ENCODE measurements around the gene SKI. TPM values are rescaled to one million over a fixed set of nuclear protein-coding genes. Genes with fewer than 3 reads are reported as not detected.

Gene SKI
- polyA plus RNA-seq, 1 donor = 48.5 TPM

DNA sequence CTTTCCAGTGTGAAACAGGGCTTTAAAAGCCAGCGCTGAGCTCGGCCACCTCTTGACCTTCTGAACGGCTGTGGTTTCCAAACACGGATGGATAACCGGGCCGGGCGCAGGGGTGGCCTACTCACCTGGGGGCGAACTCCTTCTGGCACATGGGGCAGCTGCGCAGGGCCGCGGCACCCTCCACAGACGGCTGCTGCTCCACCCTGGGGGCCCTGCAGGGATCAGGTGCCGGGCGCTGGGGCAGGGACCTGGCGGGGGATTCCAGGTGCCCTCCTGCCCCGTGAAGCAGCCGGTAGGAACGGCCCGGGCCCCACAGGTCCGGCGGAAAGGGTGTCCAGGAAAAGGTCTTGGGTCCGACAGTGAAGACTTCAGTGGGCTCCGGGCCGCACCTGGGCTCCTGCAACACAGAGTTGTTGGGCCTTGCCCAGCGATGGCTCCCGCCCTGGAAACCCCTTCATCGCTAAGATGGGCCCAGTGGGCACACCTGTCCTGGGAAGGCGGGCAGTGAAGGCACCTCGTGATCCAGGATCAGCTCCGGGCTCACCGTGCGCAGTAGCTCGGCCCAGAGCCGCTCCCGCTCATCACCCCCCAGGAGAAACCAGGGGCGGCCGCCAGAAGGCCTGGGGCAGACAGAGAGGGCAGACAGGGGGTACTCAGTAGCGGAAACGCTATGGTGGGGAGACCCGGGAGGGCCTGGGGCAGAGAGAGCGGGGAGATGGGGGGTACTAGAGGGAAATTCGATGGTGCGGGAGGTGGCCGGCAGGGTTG is 34.4 kb upstream of the SKI start:
- no peak for DNase-seq

DNA sequence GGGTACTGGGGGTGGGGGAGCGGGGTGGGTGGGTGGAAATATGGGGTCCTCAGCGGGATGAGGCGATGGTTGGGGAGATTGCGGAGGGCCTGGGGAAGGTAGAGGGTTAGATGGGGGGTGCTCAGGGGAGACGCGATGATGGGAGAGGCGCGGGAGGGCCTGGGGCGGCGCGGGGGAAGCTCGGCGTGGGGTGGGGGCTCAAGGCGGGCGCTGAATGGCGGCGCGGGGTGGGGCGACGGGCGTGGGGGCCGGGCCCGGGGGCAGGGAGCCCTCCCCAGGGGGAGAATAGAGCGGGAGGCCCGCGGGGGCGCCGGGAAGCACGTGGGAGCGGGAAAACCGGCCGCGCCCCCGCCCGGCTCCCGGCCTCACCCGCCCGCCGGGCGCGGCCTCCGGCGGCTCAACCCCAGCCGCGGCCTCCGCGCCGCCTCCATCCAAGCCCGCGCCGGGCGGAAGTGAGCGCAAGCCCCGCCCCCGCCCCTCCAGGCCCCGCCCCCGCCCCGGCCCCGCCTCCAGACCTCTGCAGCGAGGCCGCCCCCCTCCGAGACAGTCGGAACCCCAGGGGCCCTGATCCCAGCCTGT is 33.7 kb upstream of the SKI start, which contains the start of gene FAAP20:
Gene FAAP20, minus strand, starts transcription at position 454 of the 579 bp plus-strand sequence. Its CDS starts 23 bp downstream, at position 431.
- no peak for DNase-seq

- peak; percentile 79 for DNase-seq
Observed at GRCh38 chr1:2194898-2195673, 33.0 kb upstream of the SKI start.

- no peak for DNase-seq
Observed at GRCh38 chr1:2195785-2196184, 32.3 kb upstream of the SKI start.

- DNase-seq = no peak
Observed at GRCh38 chr1:2196901-2197638, 31.0 kb upstream of the SKI start.

GRCh38 chr1:2197707-2198165 is 30.4 kb upstream of the SKI start:
- no peak for DNase-seq

DNA sequence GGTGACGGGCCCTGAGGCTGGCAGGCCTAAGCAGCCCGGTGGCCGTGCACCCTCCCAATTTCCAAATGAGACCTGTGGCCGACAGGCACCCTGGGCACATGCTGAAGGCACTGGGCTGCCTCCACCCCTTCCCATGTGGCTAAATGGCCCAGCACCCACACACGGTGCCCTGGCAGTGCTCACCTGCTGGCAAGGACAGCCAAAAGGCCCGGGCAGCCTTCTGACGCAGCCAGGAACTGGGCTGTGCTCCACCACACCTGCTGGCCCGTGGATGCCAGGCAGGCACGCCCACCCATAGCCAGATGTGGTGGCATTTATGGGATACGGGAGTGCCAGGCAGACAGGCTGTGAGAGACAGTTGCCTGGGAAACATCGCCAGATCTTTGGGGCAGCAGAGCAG is 29.5 kb upstream of the SKI start:
- DNase-seq = no peak

DNA sequence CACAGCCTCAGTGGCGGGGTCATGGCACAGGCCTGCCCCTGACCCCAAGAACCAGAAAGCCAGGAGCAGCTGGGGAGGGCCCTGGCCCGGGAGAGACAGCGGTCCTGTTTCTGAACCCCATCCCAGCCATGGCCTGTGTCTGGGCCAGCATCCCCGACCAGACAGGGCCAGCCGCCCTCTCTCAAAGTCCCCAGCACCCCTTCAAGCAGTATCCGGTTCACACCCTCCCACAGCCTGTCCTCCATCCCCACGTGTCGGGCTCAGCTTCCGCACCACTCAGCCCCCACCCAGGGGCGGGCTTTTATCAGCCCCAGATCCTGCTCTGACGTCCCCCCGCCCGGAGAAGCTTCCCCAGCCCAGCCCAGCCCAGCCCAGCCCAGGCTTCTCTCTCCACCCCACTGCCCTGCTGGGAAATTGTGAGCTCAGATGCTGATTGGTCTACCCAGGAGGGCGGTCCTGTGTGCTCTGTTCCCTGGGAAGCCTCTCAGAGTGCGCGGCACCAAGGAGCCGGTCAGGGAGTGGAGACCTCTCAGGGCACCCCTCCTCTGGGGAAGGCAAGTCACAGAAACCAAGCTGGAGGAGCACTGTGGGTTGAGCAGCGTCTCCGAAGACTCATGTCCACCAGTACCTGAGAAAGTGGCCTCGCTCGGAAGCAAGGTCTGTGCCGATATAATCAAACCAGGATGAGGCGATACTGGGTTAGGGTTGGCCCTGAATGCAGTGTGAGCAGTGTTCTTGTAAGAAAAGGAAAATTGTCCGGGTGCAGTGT is 28.9 kb upstream of the SKI start:
- peak; percentile 84 for DNase-seq

DNA sequence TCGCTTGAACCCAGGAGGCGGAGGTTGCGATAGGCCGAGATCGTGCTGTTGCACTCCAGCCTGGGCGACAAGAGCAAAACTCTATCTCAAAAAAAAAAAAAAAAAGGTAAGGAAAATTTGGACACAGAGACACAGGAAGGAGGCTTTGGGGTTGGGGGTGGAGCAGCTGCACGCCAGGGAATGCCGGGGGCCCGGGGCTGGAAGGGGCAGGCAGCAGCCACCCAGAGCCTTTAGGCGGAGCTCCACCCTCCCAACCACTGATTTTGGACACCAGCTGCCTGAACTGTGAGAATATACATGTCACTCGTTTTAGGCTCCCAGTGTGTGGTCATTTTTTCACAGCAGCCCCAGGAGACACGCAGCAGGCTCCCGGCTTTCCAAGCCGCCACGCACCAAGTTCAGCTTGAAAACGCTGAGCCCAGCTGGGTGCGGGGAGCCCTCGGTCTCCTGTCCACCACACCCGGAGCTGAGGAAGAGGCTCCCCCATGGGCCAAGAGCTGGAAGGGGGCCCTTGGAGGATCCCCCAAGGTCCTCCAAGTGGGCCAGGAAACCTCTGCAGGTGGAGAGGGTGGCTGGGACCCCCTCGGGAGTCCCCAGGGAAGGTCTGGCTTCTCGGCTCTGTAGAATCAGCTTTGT is 27.7 kb upstream of the SKI start:
- no peak for DNase-seq

DNA sequence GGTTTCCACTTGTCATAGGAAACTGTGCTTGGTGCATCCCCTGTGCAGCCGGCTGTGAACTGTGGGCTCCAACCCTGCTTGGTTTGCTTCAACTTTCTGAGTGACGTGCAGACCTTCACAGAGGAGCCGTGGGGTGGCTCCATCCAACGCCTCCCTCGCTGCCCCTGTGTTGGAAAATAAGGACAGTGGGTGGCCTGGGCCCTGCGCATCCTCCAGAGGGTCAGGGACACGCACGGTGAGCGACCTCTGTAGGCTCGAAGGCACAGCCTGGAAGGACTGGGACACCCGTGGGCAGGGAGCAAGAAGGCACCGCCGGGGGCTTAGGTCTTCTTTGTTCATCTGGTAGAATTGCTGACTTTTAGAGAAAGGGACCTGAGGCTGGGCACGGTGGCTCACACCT is 27.1 kb upstream of the SKI start:
- no peak for DNase-seq

- no peak for DNase-seq
Observed at GRCh38 chr1:2202008-2202575, 26.0 kb upstream of the SKI start.

DNA sequence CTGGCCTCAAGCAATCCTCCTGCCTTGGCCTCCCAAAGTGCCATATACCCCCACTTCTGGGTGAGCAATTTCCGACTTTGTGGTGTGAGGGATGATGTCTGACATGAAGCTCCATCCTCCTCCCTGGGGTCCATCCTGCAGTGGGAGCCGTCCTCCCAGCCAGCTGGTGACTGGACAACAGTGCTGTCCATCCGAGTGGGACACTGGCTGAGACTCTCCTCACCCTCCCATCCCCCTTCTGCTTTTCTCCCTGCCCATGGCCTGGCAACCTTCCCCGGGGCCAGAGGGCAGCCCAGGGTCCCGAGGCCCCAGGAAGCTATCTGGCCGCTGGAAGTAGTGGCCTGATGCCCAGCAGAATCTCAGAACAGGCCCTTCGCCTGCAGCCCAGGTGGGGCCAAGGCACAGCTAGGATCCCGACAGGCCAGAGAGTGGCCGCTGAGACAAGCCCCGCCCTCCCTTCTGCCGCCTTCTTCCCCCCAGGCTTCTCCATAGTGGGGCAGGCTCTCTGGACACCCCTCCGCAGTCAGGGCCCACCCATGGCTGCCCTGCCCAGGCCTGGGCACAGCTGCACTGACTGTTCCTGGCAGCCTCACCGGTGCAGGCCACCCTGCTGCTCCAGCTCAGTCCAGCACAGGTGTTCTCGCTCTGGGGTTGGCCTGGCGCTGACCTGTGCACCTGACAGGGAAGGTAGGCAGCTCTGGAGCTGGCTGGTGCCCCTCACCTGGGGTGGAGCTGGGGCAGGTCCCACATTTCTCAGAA is 25.1 kb upstream of the SKI start:
- no peak for DNase-seq

GRCh38 chr1:2203671-2204414 is 24.3 kb upstream of the SKI start:
- no peak for DNase-seq

DNA sequence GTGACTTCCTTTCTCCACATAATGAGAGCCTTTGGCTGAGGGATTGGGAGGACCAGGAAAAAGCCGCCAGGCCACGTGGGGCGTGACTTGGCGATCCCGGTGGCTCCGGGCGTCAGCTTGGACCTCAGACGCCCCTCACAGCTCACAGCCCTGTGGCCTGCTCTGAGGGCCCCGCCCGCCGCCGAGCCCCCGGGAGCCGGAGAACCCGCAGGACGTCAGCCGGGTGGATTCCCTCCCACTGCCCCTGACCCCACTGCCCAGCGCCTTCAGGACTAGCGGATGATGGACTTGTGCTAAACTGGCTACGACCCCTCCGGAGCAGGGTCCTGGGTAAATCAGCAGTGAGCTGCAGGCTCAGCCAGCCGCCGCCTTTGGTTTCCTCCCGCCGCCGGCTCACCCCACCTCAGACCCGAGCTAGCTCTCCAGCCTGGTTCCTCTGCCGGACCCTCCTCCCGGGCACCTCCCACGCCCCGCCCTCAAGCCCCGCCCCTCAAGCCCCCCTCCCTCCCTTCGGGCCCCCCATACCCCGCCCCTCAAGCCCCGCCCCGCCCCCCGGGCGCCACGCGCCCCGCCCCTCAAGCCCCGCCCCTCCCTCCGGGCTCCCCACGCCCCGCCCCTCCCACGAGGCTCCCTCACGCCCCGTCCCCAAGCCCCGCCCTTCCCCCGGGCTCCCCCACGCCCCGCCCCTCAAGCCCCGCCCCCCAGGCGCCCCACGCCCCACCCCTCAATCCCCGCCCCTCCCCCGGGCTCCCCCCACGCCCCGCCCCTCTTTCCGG is 23.5 kb upstream of the SKI start:
- peak; percentile 78 for DNase-seq

- DNase-seq = peak; percentile 89
Observed at GRCh38 chr1:2205191-2205952, 22.7 kb upstream of the SKI start.

- no peak for DNase-seq
Observed at GRCh38 chr1:2206813-2207487, 21.2 kb upstream of the SKI start.
